GM21786 (cell line): Measurements from ENCODE around the gene TEDDM1.
"Not testable (repeated sequence)": the region's sequence is repeated elsewhere in the genome, so short reads cannot be mapped to it uniquely, and the experiment has no call there.

ENCODE experiments used
- ATAC-seq: cut with Tn5 transposase; IDR thresholded peaks from one replicate; pipeline ENCODE4 v1.9.1; 2021; ENCODE audit not compliant: unreplicated experiment

The TEDDM1 gene

GRCh38 chr1:182381962-182382819 is 18.3 kb downstream of the TEDDM1 start:
- ATAC-seq = no peak

GRCh38 chr1:182380199-182380598 is 20.3 kb downstream of the TEDDM1 start:
- ATAC-seq = no peak

- ATAC-seq = not testable (repeated sequence)
Observed at GRCh38 chr1:182379781-182380180, 20.7 kb downstream of the TEDDM1 start.

GRCh38 chr1:182376936-182377574 is 23.4 kb downstream of the TEDDM1 start:
- ATAC-seq = no peak

- no peak for ATAC-seq
Observed at GRCh38 chr1:182374101-182374834, 26.2 kb downstream of the TEDDM1 start.

- ATAC-seq = no peak
Observed at GRCh38 chr1:182370532-182370931, 29.9 kb downstream of the TEDDM1 start.

- no peak for ATAC-seq
Observed at GRCh38 chr1:182368903-182369302, 31.6 kb downstream of the TEDDM1 start.

- no peak for ATAC-seq
Observed at GRCh38 chr1:182368358-182368757, 32.1 kb downstream of the TEDDM1 start.

- no peak for ATAC-seq
Observed at GRCh38 chr1:182367926-182368325, 32.5 kb downstream of the TEDDM1 start.

GRCh38 chr1:182366596-182366995 is 33.9 kb downstream of the TEDDM1 start:
- no peak for ATAC-seq

GRCh38 chr1:182359645-182360044 is 40.8 kb downstream of the TEDDM1 start:
- ATAC-seq = no peak

GRCh38 chr1:182357913-182358312 is 42.6 kb downstream of the TEDDM1 start:
- no peak for ATAC-seq

GRCh38 chr1:182357171-182357570 is 43.3 kb downstream of the TEDDM1 start:
- no peak for ATAC-seq

- no peak for ATAC-seq
Observed at GRCh38 chr1:182355723-182356098, 44.8 kb downstream of the TEDDM1 start.

GRCh38 chr1:182351790-182352364 is 48.6 kb downstream of the TEDDM1 start:
- no peak for ATAC-seq

GRCh38 chr1:182350839-182351238 is 49.6 kb downstream of the TEDDM1 start:
- ATAC-seq = no peak

GRCh38 chr1:182348961-182349747 is 51.3 kb downstream of the TEDDM1 start:
- no peak for ATAC-seq
